ENCODE measurements around the gene SUSD4. TPM values are rescaled to one million over a fixed set of nuclear protein-coding genes. Genes with fewer than 3 reads are reported as not detected.

The SUSD4 gene
- total and polyA plus RNA-seq, 2 donors (not counting 3 experiments of a cell fraction or from before 2014, with no cell fraction given): not detected

DNA sequence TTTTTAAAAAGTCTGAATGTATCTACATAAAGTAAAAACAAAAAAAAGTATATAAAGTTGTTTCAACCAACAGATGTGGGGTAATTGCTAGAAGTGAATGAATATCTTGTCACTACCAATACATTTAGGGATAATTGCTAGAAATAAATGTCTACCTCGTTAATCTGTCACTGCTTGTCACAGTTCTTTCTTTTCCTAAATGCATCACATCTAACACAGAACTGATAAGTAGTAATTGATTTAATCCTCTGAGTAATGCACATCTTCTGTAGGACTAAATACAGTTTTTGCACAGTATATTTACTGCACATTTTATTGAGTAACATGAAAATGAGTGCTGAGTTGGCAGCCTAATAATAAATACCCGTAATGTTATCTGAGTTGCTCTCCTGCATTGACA is 72.2 kb downstream of the SUSD4 start:
- DNase-seq (ENCODE audit: low read depth, low spot score): no peak
- H3K36me3 ChIP-seq (ENCODE audit: control insufficient read depth in 2 of 2, extremely low read depth in 1 of 2, insufficient read depth in 2 of 2, low read length in 2 of 2): no peaks in the 10 kb centered on the region
- TF ChIP-seq POLR2A (IDR thresholded peaks at IDR 0.05; ENCODE audit: low read depth, low read length) (no peak), FOS (IDR thresholded peaks at IDR 0.05; ENCODE audit: borderline replicate concordance, insufficient read depth, low read length) (no peak), MYC (IDR thresholded peaks at IDR 0.05; ENCODE audit: low read depth, low read length) (no peak), POLR2AphosphoS5 (IDR thresholded peaks at IDR 0.05; ENCODE audit: insufficient read depth, low read depth, low read length) (no peak), EZH2 (IDR thresholded peaks at IDR 0.05; ENCODE audit: borderline replicate concordance, low read depth, low read length, severe bottlenecking) (no peak), GATA2 (IDR thresholded peaks at IDR 0.05; ENCODE audit: insufficient read depth, insufficient read length, low read depth, low read length) (no peak), JUN (IDR thresholded peaks at IDR 0.05; ENCODE audit: borderline replicate concordance, insufficient read depth, insufficient read length, low read depth) (no peak)
- TF ChIP-seq, protein P1, sequence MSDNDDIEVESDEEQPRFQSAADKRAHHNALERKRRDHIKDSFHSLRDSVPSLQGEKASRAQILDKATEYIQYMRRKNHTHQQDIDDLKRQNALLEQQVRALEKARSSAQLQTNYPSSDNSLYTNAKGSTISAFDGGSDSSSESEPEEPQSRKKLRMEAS (IDR thresholded peaks at IDR 0.05; ENCODE audit: insufficient read depth, insufficient read length): no peak
- TF ChIP-seq, protein P2, sequence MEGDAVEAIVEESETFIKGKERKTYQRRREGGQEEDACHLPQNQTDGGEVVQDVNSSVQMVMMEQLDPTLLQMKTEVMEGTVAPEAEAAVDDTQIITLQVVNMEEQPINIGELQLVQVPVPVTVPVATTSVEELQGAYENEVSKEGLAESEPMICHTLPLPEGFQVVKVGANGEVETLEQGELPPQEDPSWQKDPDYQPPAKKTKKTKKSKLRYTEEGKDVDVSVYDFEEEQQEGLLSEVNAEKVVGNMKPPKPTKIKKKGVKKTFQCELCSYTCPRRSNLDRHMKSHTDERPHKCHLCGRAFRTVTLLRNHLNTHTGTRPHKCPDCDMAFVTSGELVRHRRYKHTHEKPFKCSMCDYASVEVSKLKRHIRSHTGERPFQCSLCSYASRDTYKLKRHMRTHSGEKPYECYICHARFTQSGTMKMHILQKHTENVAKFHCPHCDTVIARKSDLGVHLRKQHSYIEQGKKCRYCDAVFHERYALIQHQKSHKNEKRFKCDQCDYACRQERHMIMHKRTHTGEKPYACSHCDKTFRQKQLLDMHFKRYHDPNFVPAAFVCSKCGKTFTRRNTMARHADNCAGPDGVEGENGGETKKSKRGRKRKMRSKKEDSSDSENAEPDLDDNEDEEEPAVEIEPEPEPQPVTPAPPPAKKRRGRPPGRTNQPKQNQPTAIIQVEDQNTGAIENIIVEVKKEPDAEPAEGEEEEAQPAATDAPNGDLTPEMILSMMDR (IDR thresholded peaks at IDR 0.05; ENCODE audit: extremely low read depth in 1 of 2, insufficient read depth in 1 of 2, low read depth in 1 of 2, low read length in 2 of 2): no peak
- H3K9me1 ChIP-seq (replicated peaks; ENCODE audit: control insufficient read depth, extremely low read depth, insufficient read depth, low read length): no peaks in the 10 kb centered on the region
- no peak overlapping the region for H3K4me2 ChIP-seq (ENCODE audit: insufficient read depth, low read length)
- CTCF ChIA-PET: no interaction called here
- no peak overlapping the region for H3K4me3 ChIP-seq (replicated peaks in 1 of 3; ENCODE audit: insufficient read depth in 1 of 3, low read depth in 1 of 3, low read length in 3 of 3)
- intact Hi-C loops (cut with micrococcal nuclease): no loop called here
- H2AFZ ChIP-seq (ENCODE audit: low read depth, low read length): no peak overlapping the region
- POLR2A ChIA-PET: no interaction called here
- H3K9ac ChIP-seq (replicated peaks; ENCODE audit: extremely low read depth, insufficient read depth, low read length): no peak overlapping the region
- dilution Hi-C loops (cut with MboI; ENCODE audit: extremely low pct_ligation_motif_present, low sequenced_read_pairs): no loop called here
- H3K9me3 ChIP-seq (replicated peaks; ENCODE audit: control insufficient read depth, insufficient read depth, low read length): no peaks in the 10 kb centered on the region
- H4K20me1 ChIP-seq (replicated peaks; ENCODE audit: control insufficient read depth, extremely low read depth, insufficient read depth, low read length): no peaks in the 10 kb centered on the region
- H3K4me1 ChIP-seq (ENCODE audit: control insufficient read depth, extremely low read depth, insufficient read depth, low read length): no peaks in the 10 kb centered on the region
- no peaks in the 10 kb centered on the region for H3K79me2 ChIP-seq (ENCODE audit: control insufficient read depth, insufficient read depth, low read length)
- BruUV-seq (replicated peaks): no TSS peak
- no peaks in the 10 kb centered on the region for H3K27me3 ChIP-seq (ENCODE audit: control insufficient read depth in 2 of 2, insufficient read depth in 2 of 2, low read length in 2 of 2)
- FAIRE-seq: no peak
- no peak overlapping the region for H3K27ac ChIP-seq (ENCODE audit: insufficient read depth, low read depth, low read length)
